ENCODE measurements around the gene RBP5.
A peak's percentile ranks its signal among the peaks of the same experiment; 100 is the strongest.

RBP5 gene

GRCh38 chr12:7114851-7115250 is 13.8 kb downstream of the RBP5 start:
- no peak for TF ChIP-seq CTCF (IDR thresholded peaks at IDR 0.05; ENCODE audit: extremely low read depth, insufficient read depth, missing control alignments)
- in situ Hi-C loops (cut with MboI; ENCODE audit: low pct_unique_long_range_greater_than_20kb, low sequenced_read_pairs, unreplicated experiment) = loop anchor here (25.0 kb wide), 1 partner anchor 178 kb away; the partner anchor contains the start of genes ATN1, C12orf57 and RNU7-1
- no peak for DNase-seq (ENCODE audit: low spot score)

- in situ Hi-C loops (cut with MboI; ENCODE audit: low pct_unique_long_range_greater_than_20kb, low sequenced_read_pairs, unreplicated experiment) = loop anchor here (25.0 kb wide), 1 partner anchor 177 kb away; the partner anchor contains the start of genes ATN1, C12orf57 and RNU7-1
- TF ChIP-seq CTCF (IDR thresholded peaks at IDR 0.05; ENCODE audit: extremely low read depth, insufficient read depth, missing control alignments) = no peak
- no peak for DNase-seq (ENCODE audit: low spot score)
Measured at GRCh38 chr12:7114008-7114407, 14.7 kb downstream of the RBP5 start.

GRCh38 chr12:7113389-7113871 is 15.3 kb downstream of the RBP5 start:
- peak; percentile 66 for DNase-seq (ENCODE audit: low spot score)
- in situ Hi-C loops (cut with MboI; ENCODE audit: low pct_unique_long_range_greater_than_20kb, low sequenced_read_pairs, unreplicated experiment) = loop anchor here (25.0 kb wide), 1 partner anchor 176 kb away; the partner anchor contains the start of genes ATN1, C12orf57 and RNU7-1
- TF ChIP-seq CTCF (IDR thresholded peaks at IDR 0.05; ENCODE audit: extremely low read depth, insufficient read depth, missing control alignments) = peak; percentile 86

- in situ Hi-C loops (cut with MboI; ENCODE audit: low pct_unique_long_range_greater_than_20kb, low sequenced_read_pairs, unreplicated experiment) = loop anchor here (25.0 kb wide), 1 partner anchor 175 kb away; the partner anchor contains the start of genes ATN1, C12orf57 and RNU7-1
- no peak for DNase-seq (ENCODE audit: low spot score)
- no peak for TF ChIP-seq CTCF (IDR thresholded peaks at IDR 0.05; ENCODE audit: extremely low read depth, insufficient read depth, missing control alignments)
Measured at GRCh38 chr12:7112041-7112440, 16.6 kb downstream of the RBP5 start.

GRCh38 chr12:7110661-7111060 is 18.0 kb downstream of the RBP5 start:
- TF ChIP-seq CTCF (IDR thresholded peaks at IDR 0.05; ENCODE audit: extremely low read depth, insufficient read depth, missing control alignments) = no peak
- in situ Hi-C loops (cut with MboI; ENCODE audit: low pct_unique_long_range_greater_than_20kb, low sequenced_read_pairs, unreplicated experiment) = loop anchor here (25.0 kb wide), 1 partner anchor 173 kb away; the partner anchor contains the start of genes ATN1, C12orf57 and RNU7-1
- DNase-seq (ENCODE audit: low spot score) = no peak

GRCh38 chr12:7109572-7109920 is 19.1 kb downstream of the RBP5 start:
- TF ChIP-seq CTCF (IDR thresholded peaks at IDR 0.05; ENCODE audit: extremely low read depth, insufficient read depth, missing control alignments) = no peak
- DNase-seq (ENCODE audit: low spot score) = no peak
- in situ Hi-C loops (cut with MboI; ENCODE audit: low pct_unique_long_range_greater_than_20kb, low sequenced_read_pairs, unreplicated experiment) = loop anchor here (25.0 kb wide), 1 partner anchor 172 kb away; the partner anchor contains the start of genes ATN1, C12orf57 and RNU7-1

Measured in GM13977 (cell line).